H9 (cell line): Measurements from ENCODE around the gene DMXL2. TPM values are rescaled to one million over a fixed set of nuclear protein-coding genes. Genes with fewer than 3 reads are reported as not detected.
"Not testable (repeated sequence)": the region's sequence is repeated elsewhere in the genome, so short reads cannot be mapped to it uniquely, and the experiment has no call there.

ENCODE experiments used
- DNase-seq: peaks from one replicate; pipeline ENCODE4 v3.0.0-alpha.2; 2017
- H2AFZ ChIP-seq: one replicate; pipeline ENCODE4 v1.6.1; 2013; ENCODE audit warnings: mild to moderate bottlenecking, low read length, control low read depth, moderate library complexity
- H2AK5ac ChIP-seq: 2 replicates; pipeline ENCODE4 v1.6.1; 2013; ENCODE audit warnings: low read length, control low read depth, mixed read lengths; ENCODE audit not compliant: insufficient read length
- H2BK120ac ChIP-seq: one replicate; pipeline ENCODE4 v1.6.1; 2013; ENCODE audit warnings: low read depth, mild to moderate bottlenecking, low read length, control low read depth, inconsistent platforms; ENCODE audit not compliant: poor library complexity, severe bottlenecking
- H2BK12ac ChIP-seq: 2 replicates; pipeline ENCODE4 v1.6.1; 2013; ENCODE audit warnings: low read length, control low read depth, mixed read lengths, low read depth; ENCODE audit not compliant: insufficient read length
- H2BK15ac ChIP-seq: 2 replicates; pipeline ENCODE4 v1.6.1; 2013; ENCODE audit warnings: low read depth, low read length, control low read depth
- H2BK20ac ChIP-seq: one replicate; pipeline ENCODE4 v1.6.1; 2013; ENCODE audit warnings: low read depth, mild to moderate bottlenecking, low read length, control low read depth, inconsistent platforms; ENCODE audit not compliant: poor library complexity, severe bottlenecking
- H2BK5ac ChIP-seq: 2 replicates; pipeline ENCODE4 v1.6.1; 2013; ENCODE audit warnings: low read length, control low read depth, mixed read lengths; ENCODE audit not compliant: insufficient read length
- H3K14ac ChIP-seq: 2 replicates; pipeline ENCODE4 v1.6.1; 2013; ENCODE audit warnings: low read length, control low read depth; ENCODE audit not compliant: insufficient read depth
- H3K18ac ChIP-seq: 2 replicates; pipeline ENCODE4 v1.6.1; 2013; ENCODE audit warnings: low read depth, mild to moderate bottlenecking, mixed read lengths, low read length, control low read depth; ENCODE audit not compliant: insufficient read length
- H3K23ac ChIP-seq: 2 replicates; pipeline ENCODE4 v1.6.1; 2013; ENCODE audit warnings: low read length, control low read depth, mixed read lengths, low read depth; ENCODE audit not compliant: insufficient read length
- H3K23me2 ChIP-seq: 2 replicates; pipeline ENCODE4 v1.6.1; 2013; ENCODE audit warnings: low read depth, mild to moderate bottlenecking, mixed read lengths, low read length, control low read depth; ENCODE audit not compliant: insufficient read length, poor library complexity, severe bottlenecking
- H3K27ac ChIP-seq: 2 replicates; pipeline ENCODE4 v1.5.1; 2013; ENCODE audit warnings: low read length, control low read depth, mixed read lengths, low read depth; ENCODE audit not compliant: insufficient read length
- H3K27me3 ChIP-seq: 2 replicates; pipeline ENCODE4 v1.6.1; 2013; ENCODE audit warnings: low read length, control low read depth, inconsistent platforms; ENCODE audit not compliant: insufficient read depth
- H3K4ac ChIP-seq: 2 replicates; pipeline ENCODE4 v1.6.1; 2013; ENCODE audit warnings: low read depth, mild to moderate bottlenecking, control low read depth, inconsistent platforms, low read length, moderate library complexity
- H3K4me1 ChIP-seq: 2 replicates; pipeline ENCODE4 v1.6.1; 2013; ENCODE audit warnings: low read length, control low read depth, inconsistent platforms; ENCODE audit not compliant: insufficient read depth
- H3K4me2 ChIP-seq: 2 replicates; pipeline ENCODE4 v1.6.1; 2013; ENCODE audit warnings: low read length, control low read depth, mixed read lengths; ENCODE audit not compliant: insufficient read length, insufficient read depth
- H3K56ac ChIP-seq: 2 replicates; pipeline ENCODE4 v1.6.1; 2013; ENCODE audit warnings: low read depth, mild to moderate bottlenecking, mixed read lengths, low read length, control low read depth; ENCODE audit not compliant: insufficient read length
- H3K79me1 ChIP-seq: 2 replicates; pipeline ENCODE4 v1.6.1; 2013; ENCODE audit warnings: low read depth, mild to moderate bottlenecking, moderate library complexity, low read length, control low read depth, inconsistent platforms; ENCODE audit not compliant: insufficient read depth, poor library complexity, severe bottlenecking
- H3K79me2 ChIP-seq: 2 replicates; pipeline ENCODE4 v1.6.1; 2013; ENCODE audit warnings: low read length, control low read depth, inconsistent platforms; ENCODE audit not compliant: insufficient read depth
- H3K9ac ChIP-seq: 2 replicates; pipeline ENCODE4 v1.6.1; 2013; ENCODE audit warnings: low read length, control low read depth, mixed read lengths; ENCODE audit not compliant: insufficient read length; ENCODE audit errors: extremely low read depth
- H3K9me3 ChIP-seq: one replicate; pipeline ENCODE4 v1.6.1; 2013; ENCODE audit warnings: low read depth, low read length, inconsistent platforms; ENCODE audit not compliant: control insufficient read depth
- H3T11ph ChIP-seq: one replicate; pipeline ENCODE4 v1.6.1; 2013; ENCODE audit warnings: mild to moderate bottlenecking, low read length, control low read depth, inconsistent platforms
- H4K20me1 ChIP-seq: one replicate; pipeline ENCODE4 v1.6.1; 2013; ENCODE audit not compliant: control insufficient read depth, insufficient read length, insufficient read depth
- H4K5ac ChIP-seq: 2 replicates; pipeline ENCODE4 v1.6.1; 2013; ENCODE audit warnings: low read depth, mild to moderate bottlenecking, mixed read lengths, low read length, control low read depth; ENCODE audit not compliant: insufficient read length
- H4K8ac ChIP-seq: replicated peaks from 2 replicates; pipeline ENCODE4 v1.6.1; 2013; ENCODE audit warnings: low read length, control low read depth, mixed read lengths, low read depth; ENCODE audit not compliant: insufficient read length
- H4K91ac ChIP-seq: 2 replicates; pipeline ENCODE4 v1.6.1; 2013; ENCODE audit warnings: low read depth, mild to moderate bottlenecking, moderate library complexity, mixed read lengths, low read length, control low read depth; ENCODE audit not compliant: insufficient read length
- H3K27ac Mint-ChIP-seq, 3 experiments: 2 replicates in 2 of 3; 3 replicates in 1 of 3; pipeline ENCODE4 v1.8.0; 2020 to 2021; ENCODE audit warnings: mixed read lengths in 3 of 3, mild to moderate bottlenecking in 1 of 3, moderate library complexity in 1 of 3
- H3K27me3 Mint-ChIP-seq: 2 replicates; pipeline ENCODE4 v1.8.0; 2021; ENCODE audit warnings: low read depth, mild to moderate bottlenecking, moderate library complexity, mixed read lengths
- H3K36me3 Mint-ChIP-seq, 3 experiments: 2 replicates in 2 of 3; 3 replicates in 1 of 3; pipeline ENCODE4 v1.8.0; 2020 to 2021; ENCODE audit warnings: low read depth in 3 of 3, mixed read lengths in 3 of 3; ENCODE audit not compliant: insufficient read depth in 1 of 3
- H3K4me1 Mint-ChIP-seq, 2 experiments: 2 replicates each; pipeline ENCODE4 v1.8.0; 2020; ENCODE audit warnings: mixed read lengths in 2 of 2
- H3K4me3 Mint-ChIP-seq, 2 experiments: 2 replicates in 1 of 2; 3 replicates in 1 of 2; pipeline ENCODE4 v1.8.0; 2020 to 2021; ENCODE audit warnings: mild to moderate bottlenecking in 2 of 2, mixed read lengths in 2 of 2, moderate library complexity in 1 of 2
- H3K9me3 Mint-ChIP-seq, 2 experiments: 2 replicates in 1 of 2; 3 replicates in 1 of 2; pipeline ENCODE4 v1.8.0; 2020; ENCODE audit warnings: mild to moderate bottlenecking in 2 of 2, mixed read lengths in 2 of 2, moderate library complexity in 1 of 2
- WGBS: extraction: QIAGEN DNeasy Blood & Tissue Kit; methylation state at CpG from one replicate; pipeline ENCODE4 v1.1.7; 2013; ENCODE audit warnings: missing lambda C conversion rate, low lambda C conversion rate, mixed read lengths; ENCODE audit not compliant: insufficient read length; ENCODE audit errors: extremely low coverage; 5-methylcytosine and 5-hydroxymethylcytosine counted together
- total RNA-seq: library from RNA; stranded (reverse); gene quantifications from 2 replicates; pipeline ENCODE4 v1.2.1, GENCODE V29; 2021
- TF ChIP-seq, protein P1 (sequence below): fragments of 200-600 bp; sonication (generic); conservative IDR thresholded peaks from 3 replicates; pipeline ENCODE4 v1.8.0; 2021; ENCODE audit warnings: antibody characterized with exemption, mild to moderate bottlenecking

DMXL2 gene
- total RNA-seq, 1 experiment from 2014 or later: 13.9 TPM

DNA sequence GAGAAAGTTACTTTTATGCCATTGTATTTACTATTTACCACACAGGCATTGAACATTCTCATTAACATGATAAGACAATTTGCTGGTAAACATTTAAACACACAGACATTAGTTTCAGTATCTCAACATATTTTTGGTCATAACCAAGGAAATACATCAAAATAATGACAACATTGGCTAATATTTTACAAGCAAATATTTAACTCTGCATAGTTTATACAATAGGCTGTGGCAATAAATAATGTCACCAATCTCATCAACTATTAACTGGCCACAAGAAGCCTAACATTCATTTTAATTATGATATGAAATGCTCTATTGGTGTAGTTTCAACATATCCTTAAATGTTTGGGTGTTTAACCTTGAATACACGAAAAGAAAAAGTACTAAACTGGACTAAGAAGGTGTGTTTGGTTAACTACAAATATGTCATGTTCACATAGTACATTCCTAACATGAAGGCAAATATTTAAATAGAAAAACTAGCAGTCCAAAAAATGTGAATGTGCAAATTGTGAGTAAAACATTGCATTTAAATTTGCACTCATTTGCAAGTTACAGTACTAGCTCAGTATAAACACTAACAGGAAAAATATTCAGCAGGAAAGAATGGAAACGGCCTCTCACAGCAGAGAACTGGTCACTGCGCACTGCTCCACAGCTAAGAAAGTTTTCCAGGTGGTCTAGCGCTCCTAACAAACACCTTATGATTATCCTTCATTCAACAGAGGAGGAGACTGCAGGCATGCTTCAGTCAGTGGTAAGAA is 174.5 kb downstream of the DMXL2 start:
- no peak overlapping the region for H3K18ac ChIP-seq
- H2BK12ac ChIP-seq: no peak overlapping the region
- H3K27me3 Mint-ChIP-seq: no peaks in the 10 kb centered on the region
- H3K23me2 ChIP-seq: no peaks in the 10 kb centered on the region
- H3K4me2 ChIP-seq: no peak overlapping the region
- no peak overlapping the region for H3K27ac ChIP-seq
- H3K56ac ChIP-seq: no peak overlapping the region
- no peaks in the 10 kb centered on the region for H3K79me1 ChIP-seq
- H3K36me3 Mint-ChIP-seq: peaks cover 1 to 11% (median 3%) of the 10 kb centered on the region in 3 experiments; a peak in 2 of 7 replicates
- H3K9me3 ChIP-seq: no peaks in the 10 kb centered on the region
- no peak overlapping the region for H3K9ac ChIP-seq
- no peak overlapping the region for H3T11ph ChIP-seq
- no peak overlapping the region for H3K4me3 Mint-ChIP-seq
- H4K8ac ChIP-seq: no peak overlapping the region
- TF ChIP-seq, protein P1, sequence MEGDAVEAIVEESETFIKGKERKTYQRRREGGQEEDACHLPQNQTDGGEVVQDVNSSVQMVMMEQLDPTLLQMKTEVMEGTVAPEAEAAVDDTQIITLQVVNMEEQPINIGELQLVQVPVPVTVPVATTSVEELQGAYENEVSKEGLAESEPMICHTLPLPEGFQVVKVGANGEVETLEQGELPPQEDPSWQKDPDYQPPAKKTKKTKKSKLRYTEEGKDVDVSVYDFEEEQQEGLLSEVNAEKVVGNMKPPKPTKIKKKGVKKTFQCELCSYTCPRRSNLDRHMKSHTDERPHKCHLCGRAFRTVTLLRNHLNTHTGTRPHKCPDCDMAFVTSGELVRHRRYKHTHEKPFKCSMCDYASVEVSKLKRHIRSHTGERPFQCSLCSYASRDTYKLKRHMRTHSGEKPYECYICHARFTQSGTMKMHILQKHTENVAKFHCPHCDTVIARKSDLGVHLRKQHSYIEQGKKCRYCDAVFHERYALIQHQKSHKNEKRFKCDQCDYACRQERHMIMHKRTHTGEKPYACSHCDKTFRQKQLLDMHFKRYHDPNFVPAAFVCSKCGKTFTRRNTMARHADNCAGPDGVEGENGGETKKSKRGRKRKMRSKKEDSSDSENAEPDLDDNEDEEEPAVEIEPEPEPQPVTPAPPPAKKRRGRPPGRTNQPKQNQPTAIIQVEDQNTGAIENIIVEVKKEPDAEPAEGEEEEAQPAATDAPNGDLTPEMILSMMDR: no peak
- no peak overlapping the region for H3K4ac ChIP-seq
- H2BK120ac ChIP-seq: no peak overlapping the region
- no peak overlapping the region for H4K91ac ChIP-seq
- no peak overlapping the region for H2BK5ac ChIP-seq
- no peaks in the 10 kb centered on the region for H3K79me2 ChIP-seq
- H3K27ac Mint-ChIP-seq: no peak overlapping the region
- H2BK20ac ChIP-seq: no peak overlapping the region
- peaks cover 7 to 16% of the 10 kb centered on the region in 2 experiments for H3K4me1 Mint-ChIP-seq
- no peak overlapping the region for H2AFZ ChIP-seq
- H2BK15ac ChIP-seq: no peak overlapping the region
- no CpG with 5 or more reads among the region's 4 CpGs for WGBS
- DNase-seq: no peak
- H4K5ac ChIP-seq: no peak overlapping the region
- H3K4me1 ChIP-seq: no peaks in the 10 kb centered on the region
- no peaks in the 10 kb centered on the region; a peak in 1 of 5 replicates for H3K9me3 Mint-ChIP-seq
- no peak overlapping the region for H3K23ac ChIP-seq
- no peaks in the 10 kb centered on the region for H3K27me3 ChIP-seq
- no peak overlapping the region for H2AK5ac ChIP-seq
- no peaks in the 10 kb centered on the region for H4K20me1 ChIP-seq
- no peak overlapping the region for H3K14ac ChIP-seq

DNA sequence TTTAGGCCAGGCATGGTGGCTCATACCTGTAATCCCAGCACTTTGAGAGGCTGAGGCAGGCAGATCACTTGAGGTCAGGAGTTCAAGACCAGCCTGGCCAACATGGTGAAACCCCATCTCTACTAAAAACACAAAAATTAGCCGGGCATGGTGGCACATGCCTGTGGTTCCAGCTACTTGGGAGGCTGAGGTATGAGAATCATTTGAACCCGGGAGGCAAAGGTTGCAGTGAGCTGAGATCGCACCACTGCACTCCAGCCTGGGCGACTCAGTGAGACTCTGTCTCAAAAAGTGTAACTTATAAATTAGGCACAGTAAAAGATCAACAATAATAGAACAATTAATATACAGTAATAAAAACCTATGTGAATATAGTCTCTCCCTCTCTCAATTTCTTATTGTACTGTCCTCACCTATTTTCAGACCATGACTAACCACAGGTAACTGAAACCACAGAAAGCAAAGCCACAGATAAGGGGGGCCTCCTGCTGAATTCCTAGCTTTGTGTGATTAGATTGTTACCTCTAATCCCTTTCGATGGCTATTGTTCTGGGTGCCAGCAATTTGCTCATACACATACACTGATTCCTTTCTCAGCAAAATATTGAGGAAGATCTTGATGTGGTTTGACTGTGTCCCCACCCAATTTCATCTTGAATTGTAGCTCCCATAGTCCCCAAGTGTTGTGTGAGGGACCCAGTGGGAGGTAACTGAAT is 176.4 kb downstream of the DMXL2 start:
- not testable (repeated sequence) for H3K27ac ChIP-seq, H3K14ac ChIP-seq, H3K9me3 Mint-ChIP-seq, H3K27me3 Mint-ChIP-seq, H2AFZ ChIP-seq, DNase-seq, H3K79me2 ChIP-seq, H3K27me3 ChIP-seq, H3K23ac ChIP-seq, H3K23me2 ChIP-seq, H3K9me3 ChIP-seq, H3K4me3 Mint-ChIP-seq, H2BK120ac ChIP-seq, H2AK5ac ChIP-seq, H3K4me2 ChIP-seq, H2BK15ac ChIP-seq, H3K18ac ChIP-seq, H4K8ac ChIP-seq, H3K27ac Mint-ChIP-seq, H4K91ac ChIP-seq, H4K5ac ChIP-seq, H3K4me1 ChIP-seq, H3T11ph ChIP-seq, H3K4ac ChIP-seq, H3K9ac ChIP-seq, H4K20me1 ChIP-seq, H2BK5ac ChIP-seq, H3K79me1 ChIP-seq, H3K56ac ChIP-seq, H2BK12ac ChIP-seq, H2BK20ac ChIP-seq
- no CpG with 5 or more reads among the region's 5 CpGs for WGBS
- Mint-ChIP-seq H3K4me1 (peaks cover 7 to 11% of the 10 kb centered on the region in 2 experiments), H3K36me3 (peaks cover 1 to 11% (median 3%) of the 10 kb centered on the region in 3 experiments; a peak in 2 of 7 replicates)
